HL-60/S4 (cell line): Measurements from ENCODE around the gene EIF1.
"Not testable (repeated sequence)": the region's sequence is repeated elsewhere in the genome, so short reads cannot be mapped to it uniquely, and the experiment has no call there.

ENCODE experiments used
- in situ Hi-C: fragments of 300-500 bp; cut with MboI; formaldehyde crosslinking; loops from 2 replicates; pipeline ENCODE4 v1.14.3; 2022; ENCODE audit warnings: low sequenced_read_pairs

EIF1 gene

GRCh38 chr17:41675157-41676057 lies 13.3 kb upstream of the EIF1 start:
- in situ Hi-C loops = not testable (repeated sequence)

- in situ Hi-C loops = no loop called here
Measured at GRCh38 chr17:41676058-41676419, 12.6 kb upstream of the EIF1 start.

DNA sequence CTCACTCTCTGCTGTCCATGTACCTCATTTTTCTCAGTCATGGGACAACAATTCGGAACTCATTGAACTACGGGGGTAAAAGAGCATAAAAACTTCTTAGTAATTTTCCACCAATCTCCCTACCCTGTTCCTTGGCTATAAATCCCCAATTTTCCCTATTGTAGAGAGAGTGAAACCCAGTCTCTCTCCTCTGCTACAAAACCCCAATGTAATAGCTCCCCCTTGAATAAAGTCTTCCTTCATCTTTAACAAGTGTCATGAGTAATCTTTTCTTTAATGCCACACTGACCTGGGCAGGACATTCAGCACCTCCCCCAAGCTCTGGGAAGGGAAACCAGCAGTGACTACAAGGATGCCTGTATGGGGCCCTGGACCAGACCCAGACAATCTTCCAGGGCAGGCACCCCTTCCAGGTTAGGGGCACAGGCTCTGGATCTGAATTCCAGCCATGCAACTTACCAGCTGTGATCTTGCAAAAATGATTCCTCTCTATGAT lies 10.2 kb upstream of the EIF1 start:
- in situ Hi-C loops = no loop called here

DNA sequence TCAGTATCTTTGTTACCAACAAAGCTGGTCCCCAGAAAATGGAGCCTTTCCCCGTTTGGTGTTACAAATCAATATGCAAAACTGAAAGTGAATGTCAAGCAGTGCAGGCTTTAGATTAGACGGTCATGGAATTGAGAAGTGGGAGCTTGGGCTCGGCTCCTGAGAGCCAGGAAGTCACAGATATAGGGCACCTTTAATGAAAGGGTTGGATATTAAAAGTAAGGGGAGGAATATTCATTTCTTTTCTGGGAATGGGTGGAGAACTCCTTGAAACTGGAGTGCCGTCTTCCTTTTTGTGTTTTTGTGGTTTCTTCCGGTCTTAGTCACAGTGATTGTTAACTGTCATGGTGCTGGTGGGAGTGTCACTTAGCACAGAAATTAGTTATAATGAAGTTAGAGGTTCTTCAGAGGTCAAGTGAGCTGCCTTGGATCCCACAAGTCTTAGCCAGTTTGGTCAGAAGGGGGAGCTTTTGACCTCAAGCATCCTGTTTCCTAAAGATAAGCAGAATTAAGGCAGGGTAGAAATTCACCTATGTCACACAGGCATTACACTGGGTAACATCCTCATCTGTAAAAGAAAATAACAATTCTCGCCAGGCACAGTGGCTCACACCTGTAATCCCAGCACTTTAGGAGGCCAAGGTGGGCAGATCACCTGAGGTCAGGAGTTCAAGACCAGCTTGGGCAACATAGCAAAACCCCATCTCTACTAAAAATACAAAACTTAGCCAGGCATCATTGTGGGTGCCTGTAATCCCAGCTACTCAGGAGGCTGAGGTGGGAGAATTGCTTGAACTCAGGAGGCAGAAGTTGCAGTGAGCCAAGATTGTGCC lies 9.6 kb upstream of the EIF1 start:
- in situ Hi-C loops = no loop called here

- in situ Hi-C loops = no loop called here
Measured at GRCh38 chr17:41679740-41680425, 8.8 kb upstream of the EIF1 start.

- in situ Hi-C loops = no loop called here
Measured at GRCh38 chr17:41680426-41681040, 8.2 kb upstream of the EIF1 start.

- in situ Hi-C loops = no loop called here
Measured at GRCh38 chr17:41681776-41682175, 6.9 kb upstream of the EIF1 start.

DNA sequence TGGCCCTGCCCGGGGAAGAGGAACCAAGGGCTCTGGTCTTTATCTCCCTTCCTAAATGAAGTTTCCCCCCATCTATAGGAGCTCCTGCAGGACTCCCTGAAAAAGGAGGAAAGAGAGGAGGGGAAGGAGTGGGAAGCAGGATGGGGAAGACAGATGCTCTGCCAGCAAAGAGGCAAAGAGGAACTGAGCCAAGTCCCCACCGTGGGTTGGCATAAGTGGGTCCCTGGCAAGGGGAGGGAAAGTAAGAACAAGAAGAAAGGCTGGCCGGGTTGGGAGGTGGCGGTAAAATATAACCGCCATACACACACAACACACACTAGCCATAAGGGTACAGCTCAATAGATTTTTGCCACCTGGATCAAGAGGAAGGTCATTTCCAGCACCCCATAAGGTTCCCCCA lies 6.1 kb upstream of the EIF1 start:
- in situ Hi-C loops = no loop called here

DNA sequence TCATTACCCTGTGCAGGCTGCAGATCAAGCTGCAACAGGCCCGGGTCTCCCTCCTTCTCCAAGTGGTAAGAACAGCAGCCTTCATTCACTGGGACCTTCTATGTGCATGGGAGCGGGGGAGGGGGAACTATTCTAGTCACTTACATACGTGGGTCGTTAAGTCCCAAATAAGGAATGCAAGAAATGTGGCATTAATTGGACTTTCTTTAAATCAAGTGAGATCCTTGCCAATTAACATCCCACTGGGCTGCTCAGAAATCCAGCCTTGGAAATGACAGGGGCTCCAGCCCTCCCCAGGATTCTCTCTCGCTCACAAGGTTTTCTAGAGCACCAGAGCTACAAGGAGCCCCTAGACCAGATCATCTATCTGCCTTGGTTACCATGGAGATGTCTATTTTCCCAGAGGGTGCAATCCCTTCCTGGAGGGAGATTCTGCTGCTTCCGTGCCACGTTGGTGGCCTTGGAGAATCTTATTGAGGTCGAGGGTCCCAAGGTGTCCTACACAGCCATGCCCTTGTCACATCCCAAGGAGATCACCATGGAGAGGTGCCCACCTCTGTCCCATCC lies 5.2 kb upstream of the EIF1 start:
- in situ Hi-C loops = no loop called here

DNA sequence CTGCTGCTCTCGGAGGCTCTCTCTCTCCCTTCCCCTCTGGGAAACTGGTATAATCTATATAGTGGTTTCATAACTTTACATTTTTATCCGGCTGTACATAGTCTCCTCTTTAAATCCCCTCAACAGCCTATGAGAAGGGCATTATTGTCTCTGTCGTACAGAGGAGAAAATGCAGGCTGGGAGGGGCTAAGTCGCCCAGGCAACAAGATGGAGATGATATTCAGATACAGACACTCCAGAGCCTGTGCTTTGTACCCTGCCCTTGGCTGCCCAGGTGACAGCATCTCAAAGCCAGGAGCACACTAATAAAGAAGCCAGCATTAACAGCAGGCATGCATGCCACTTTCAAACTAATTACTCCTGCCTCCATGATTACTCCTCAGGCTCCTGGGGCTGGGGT lies 4.7 kb upstream of the EIF1 start:
- in situ Hi-C loops = no loop called here

DNA sequence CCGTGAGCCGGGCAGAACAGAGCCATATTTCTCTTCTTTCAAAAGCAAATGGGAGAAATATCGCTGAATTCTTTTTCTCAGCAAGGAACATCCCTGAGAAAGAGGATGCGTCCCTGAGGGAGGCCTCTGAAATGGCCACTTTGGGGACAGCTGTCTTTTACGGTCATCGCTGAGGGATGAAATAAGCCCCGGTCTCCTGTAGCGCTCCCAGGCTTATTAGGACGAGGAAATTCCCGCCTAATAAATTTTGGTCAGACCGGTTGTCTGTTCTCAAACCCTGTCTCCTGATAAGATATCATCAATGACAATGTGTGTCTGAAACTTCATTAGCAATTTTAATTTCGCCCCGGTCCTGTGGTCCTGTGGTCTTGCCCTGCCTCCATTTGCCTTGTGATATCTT lies 2.9 kb upstream of the EIF1 start:
- in situ Hi-C loops = not testable (repeated sequence)

- in situ Hi-C loops = no loop called here
Measured at GRCh38 chr17:41686281-41686680, 2.4 kb upstream of the EIF1 start.

DNA sequence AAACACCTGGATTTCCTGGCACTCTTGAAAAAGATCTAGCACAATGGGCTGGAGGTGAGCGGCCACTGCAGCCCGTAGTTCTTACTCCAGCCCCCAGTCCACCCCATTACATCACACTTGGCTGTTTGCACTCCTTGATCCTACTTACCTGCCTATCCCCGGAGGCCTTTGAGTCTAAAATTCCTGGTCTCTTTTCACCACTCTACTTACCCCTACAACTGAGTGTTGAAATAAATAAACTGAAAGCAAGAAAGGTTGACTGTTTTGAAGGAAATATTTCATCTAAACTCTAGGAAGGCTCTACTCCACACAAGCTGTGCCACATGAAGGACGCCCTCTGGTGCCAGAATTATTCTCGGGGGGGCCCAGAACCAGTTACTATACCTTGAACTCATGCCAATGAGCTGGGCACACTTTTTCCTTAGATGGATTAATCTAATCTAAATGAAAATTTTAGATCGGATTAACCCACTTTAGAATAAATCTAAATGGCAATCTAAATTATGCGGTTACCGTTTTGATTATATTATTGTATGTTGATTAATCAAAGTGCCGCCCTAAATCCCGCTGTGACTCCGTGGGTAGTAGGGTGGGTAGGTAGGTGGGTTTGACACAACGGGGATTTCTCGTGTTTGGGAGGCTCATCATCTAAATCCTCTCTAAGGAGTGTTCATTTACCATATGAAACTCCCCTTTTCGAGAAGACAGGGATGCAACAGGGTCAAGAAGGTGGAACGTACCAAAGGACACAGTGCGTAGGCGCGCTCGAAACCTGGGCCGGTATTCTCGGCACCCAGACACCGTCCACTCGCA lies 651 bp upstream of the EIF1 start:
- in situ Hi-C loops = no loop called here

DNA sequence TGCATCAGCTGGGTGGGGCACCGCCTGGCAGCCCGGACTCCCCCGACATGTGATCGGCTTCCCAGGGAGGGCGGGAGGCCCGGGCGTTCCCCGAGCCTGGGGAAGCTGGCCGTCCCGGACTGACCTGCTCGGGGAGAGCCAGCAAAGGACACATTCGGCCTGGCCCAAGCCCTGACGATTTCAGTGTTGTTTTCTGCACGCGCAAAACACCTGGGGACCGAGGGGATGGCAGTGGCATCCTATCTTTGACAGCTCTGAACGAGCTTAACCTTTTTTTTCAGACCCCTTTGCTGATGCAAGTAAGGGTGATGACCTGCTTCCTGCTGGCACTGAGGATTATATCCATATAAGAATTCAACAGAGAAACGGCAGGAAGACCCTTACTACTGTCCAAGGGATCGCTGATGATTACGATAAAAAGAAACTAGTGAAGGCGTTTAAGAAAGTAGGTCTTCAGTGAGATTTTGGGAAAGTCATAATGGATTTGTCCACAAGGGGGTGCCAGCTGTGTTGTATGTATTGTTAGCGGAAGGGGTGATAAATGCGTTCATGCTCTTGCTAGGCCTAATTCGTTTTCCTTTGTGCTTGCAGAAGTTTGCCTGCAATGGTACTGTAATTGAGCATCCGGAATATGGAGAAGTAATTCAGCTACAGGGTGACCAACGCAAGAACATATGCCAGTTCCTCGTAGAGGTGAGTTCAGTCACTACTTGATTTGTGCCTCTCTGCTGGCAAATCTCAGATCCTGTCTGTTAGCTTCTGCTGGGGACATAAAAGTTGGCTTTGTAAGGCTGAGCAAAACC lies 1.0 kb downstream of the EIF1 start:
- in situ Hi-C loops = no loop called here

- in situ Hi-C loops = no loop called here
Measured at GRCh38 chr17:41690497-41690896, 1.8 kb downstream of the EIF1 start.

GRCh38 chr17:41691031-41691777 lies 2.5 kb downstream of the EIF1 start:
- in situ Hi-C loops = no loop called here

GRCh38 chr17:41692722-41693521 lies 4.2 kb downstream of the EIF1 start:
- in situ Hi-C loops = no loop called here
